ENCODE data around the gene CRB1.

- TF ChIP-seq CTCF (IDR thresholded peaks at IDR 0.05; ENCODE audit: insufficient read depth, low read length, poor library complexity, severe bottlenecking) (no peak), EZH2phosphoT487 (conservative IDR thresholded peaks at IDR 0.05; ENCODE audit: low read length) (no peak)
Measured at GRCh38 chr1:197362871-197363270, 94.8 kb downstream of the CRB1 start.

All from SU-DHL-6 (cell line).